Measurements from ENCODE around the gene TENM4. TPM values are rescaled to one million over a fixed set of nuclear protein-coding genes. Genes with fewer than 3 reads are reported as not detected.

Gene TENM4
- total and polyA plus RNA-seq, 2 of the 13 experiments (the other 11 are each of a cell fraction or from before 2014, with no cell fraction given) = not detected

- H3K4me3 ChIP-seq (replicated peaks in 1 of 3; ENCODE audit: insufficient read depth in 1 of 3, low read depth in 2 of 3, low read length in 3 of 3) = no peak overlapping the region
- FAIRE-seq (no peak), ATAC-seq (no peak), DNase-seq (ENCODE audit: low spot score) (no peak)
- no peak overlapping the region for H3K27ac ChIP-seq (ENCODE audit: extremely low read length, insufficient read depth, low read length)
- no peak overlapping the region for H3K4me2 ChIP-seq (ENCODE audit: low read depth, low read length)
- no peaks in the 10 kb centered on the region for H4K20me1 ChIP-seq (ENCODE audit: insufficient read depth, low read length)
- H3K36me3 ChIP-seq (replicated peaks in 1 of 2; ENCODE audit: control insufficient read depth in 1 of 2, insufficient read depth in 2 of 2, low read length in 2 of 2) = no peaks in the 10 kb centered on the region
- POLR2A ChIA-PET = no interaction called here
- WGBS (ENCODE audit: low lambda C conversion rate) = 0% methylated on average over 1 of the region's 1 CpG
- no peaks in the 10 kb centered on the region for H3K79me2 ChIP-seq (ENCODE audit: insufficient read depth, low read length)
- no peaks in the 10 kb centered on the region for H3K9me3 ChIP-seq (ENCODE audit: low read length)
- no peak for TF ChIP-seq ZBTB7A (CRISPR knock-in tag; IDR thresholded peaks at IDR 0.05)
- TF ChIP-seq ZNF207 (IDR thresholded peaks at IDR 0.05; ENCODE audit: borderline replicate concordance) = no peak
- no peak for TF ChIP-seq SMAD1 (CRISPR knock-in tag; IDR thresholded peaks at IDR 0.05; ENCODE audit: borderline replicate concordance, low read depth)
- TF ChIP-seq CEBPG (CRISPR knock-in tag; IDR thresholded peaks at IDR 0.05) = no peak
- TF ChIP-seq YY1 (IDR thresholded peaks at IDR 0.05; ENCODE audit: insufficient read depth, insufficient replicate concordance, low read depth, low read length) = no peak
- peaks cover 2 to 14% of the 10 kb centered on the region in 2 experiments; a peak in 4 of 5 replicates for H3K27me3 ChIP-seq (ENCODE audit: control insufficient read depth in 1 of 2, insufficient read depth in 2 of 2, low read length in 2 of 2)
- no peaks in the 10 kb centered on the region for H3K4me1 ChIP-seq (ENCODE audit: insufficient read depth, low read length)
- H2AFZ ChIP-seq (ENCODE audit: low read length) = no peak overlapping the region
- in situ Hi-C loops (cut with HindIII; ENCODE audit: extremely low pct_ligation_motif_present, low pct_unique_long_range_greater_than_20kb) = no loop called here
- intact Hi-C loops (cut with micrococcal nuclease; ENCODE audit: unreplicated experiment) = no loop called here
- CTCF ChIA-PET (ENCODE audit: low intra/inter-chr PET ratio, low total read pairs) = no interaction called here
- no TSS peak for BruUV-seq (replicated peaks)
- no peak overlapping the region for H3K9ac ChIP-seq (ENCODE audit: insufficient read depth, low read depth, low read length)
Observed at GRCh38 chr11:78825591-78826020, 615.2 kb downstream of the TENM4 start.

GRCh38 chr11:78823588-78823987 lies 617.2 kb downstream of the TENM4 start:
- Histone ChIP-seq H2AFZ (ENCODE audit: low read length) (no peak overlapping the region), H3K27ac (ENCODE audit: extremely low read length, insufficient read depth, low read length) (no peak overlapping the region)

More at GRCh38 chr11:78823588-78823987, 617.2 kb downstream of the TENM4 start:
- FAIRE-seq (no peak), ATAC-seq (no peak), DNase-seq (ENCODE audit: low spot score) (no peak)
- ChIA-PET POLR2A (no interaction called here), CTCF (ENCODE audit: low intra/inter-chr PET ratio, low total read pairs) (no interaction called here)
- Histone ChIP-seq H3K36me3 (replicated peaks in 1 of 2; ENCODE audit: control insufficient read depth in 1 of 2, insufficient read depth in 2 of 2, low read length in 2 of 2) (no peaks in the 10 kb centered on the region), H3K4me2 (ENCODE audit: low read depth, low read length) (no peak overlapping the region), H3K79me2 (ENCODE audit: insufficient read depth, low read length) (no peaks in the 10 kb centered on the region), H3K4me3 (replicated peaks in 1 of 3; ENCODE audit: insufficient read depth in 1 of 3, low read depth in 2 of 3, low read length in 3 of 3) (no peak overlapping the region), H3K9me3 (ENCODE audit: low read length) (no peaks in the 10 kb centered on the region), H3K27me3 (ENCODE audit: control insufficient read depth in 1 of 2, insufficient read depth in 2 of 2, low read length in 2 of 2) (peaks cover 2 to 17% of the 10 kb centered on the region in 2 experiments; a peak in 4 of 5 replicates), H4K20me1 (ENCODE audit: insufficient read depth, low read length) (no peaks in the 10 kb centered on the region), H3K9ac (ENCODE audit: insufficient read depth, low read depth, low read length) (no peak overlapping the region), H3K4me1 (ENCODE audit: insufficient read depth, low read length) (no peaks in the 10 kb centered on the region)
- in situ Hi-C loops (cut with HindIII; ENCODE audit: extremely low pct_ligation_motif_present, low pct_unique_long_range_greater_than_20kb) (no loop called here), intact Hi-C loops (cut with micrococcal nuclease; ENCODE audit: unreplicated experiment) (no loop called here)
- 12% methylated on average over 9 of the region's 9 CpGs for WGBS (ENCODE audit: low lambda C conversion rate)
- BruUV-seq (replicated peaks) = no TSS peak
- TF ChIP-seq NBN (conservative IDR thresholded peaks at IDR 0.05) (no peak), ZNF160 (CRISPR knock-in tag; IDR thresholded peaks at IDR 0.05) (no peak), ZKSCAN5 (CRISPR knock-in tag; IDR thresholded peaks at IDR 0.05) (no peak), HMG20B (CRISPR knock-in tag; conservative IDR thresholded peaks at IDR 0.05) (no peak), REL (CRISPR knock-in tag; conservative IDR thresholded peaks at IDR 0.05) (no peak), ZNF430 (CRISPR knock-in tag; IDR thresholded peaks at IDR 0.05) (no peak), ZNF782 (CRISPR knock-in tag; IDR thresholded peaks at IDR 0.05; ENCODE audit: borderline replicate concordance) (no peak), KDM1A (CRISPR knock-in tag; IDR thresholded peaks at IDR 0.05) (no peak), U2AF2 (IDR thresholded peaks at IDR 0.05; ENCODE audit: low read depth, low read length) (no peak)
- TF ChIP-seq, protein P1, sequence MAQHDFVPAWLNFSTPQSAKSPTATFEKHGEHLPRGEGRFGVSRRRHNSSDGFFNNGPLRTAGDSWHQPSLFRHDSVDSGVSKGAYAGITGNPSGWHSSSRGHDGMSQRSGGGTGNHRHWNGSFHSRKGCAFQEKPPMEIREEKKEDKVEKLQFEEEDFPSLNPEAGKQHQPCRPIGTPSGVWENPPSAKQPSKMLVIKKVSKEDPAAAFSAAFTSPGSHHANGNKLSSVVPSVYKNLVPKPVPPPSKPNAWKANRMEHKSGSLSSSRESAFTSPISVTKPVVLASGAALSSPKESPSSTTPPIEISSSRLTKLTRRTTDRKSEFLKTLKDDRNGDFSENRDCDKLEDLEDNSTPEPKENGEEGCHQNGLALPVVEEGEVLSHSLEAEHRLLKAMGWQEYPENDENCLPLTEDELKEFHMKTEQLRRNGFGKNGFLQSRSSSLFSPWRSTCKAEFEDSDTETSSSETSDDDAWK (CRISPR knock-in tag; IDR thresholded peaks at IDR 0.05) = no peak

All from HepG2 (cell line).